GM19438 (cell line): ENCODE measurements around the gene TMEM51.

Experiments used
- ATAC-seq: cut with Tn5 transposase; IDR thresholded peaks from one replicate; pipeline ENCODE4 v1.9.1; 2021; ENCODE audit warnings: low read depth; ENCODE audit not compliant: unreplicated experiment

The TMEM51 gene

GRCh38 chr1:15262003-15262377 is 108.4 kb downstream of the TMEM51 start:
- ATAC-seq, result no peak

- ATAC-seq, result no peak
Observed at GRCh38 chr1:15262706-15263105, 109.2 kb downstream of the TMEM51 start.

- no peak for ATAC-seq
Observed at GRCh38 chr1:15264769-15265168, 111.2 kb downstream of the TMEM51 start.
